Tibial nerve (tissue), 3 donors: ENCODE data around the gene NOP58.

Experiments
- POLR2A ChIP-seq, 2 donors: fragments of 450-650 bp; IDR thresholded peaks; one replicate each; pipeline ENCODE4 v1.6.1; 2017; ENCODE audit warnings: antibody characterized with exemption in 2 of 2, mild to moderate bottlenecking in 2 of 2, moderate library complexity in 2 of 2
- TF ChIP-seq, protein P1 (sequence below), 5 experiments: fragments of 200-600 bp in 3 of 5; fragments of 450-650 bp in 2 of 5; sonication (generic) in 3 of 5; IDR thresholded peaks; one replicate each; pipeline ENCODE4 v1.5.1; 2016 to 2019; ENCODE audit warnings: antibody characterized with exemption in 5 of 5, mild to moderate bottlenecking in 3 of 5, moderate library complexity in 2 of 5

- TF ChIP-seq, protein P1, sequence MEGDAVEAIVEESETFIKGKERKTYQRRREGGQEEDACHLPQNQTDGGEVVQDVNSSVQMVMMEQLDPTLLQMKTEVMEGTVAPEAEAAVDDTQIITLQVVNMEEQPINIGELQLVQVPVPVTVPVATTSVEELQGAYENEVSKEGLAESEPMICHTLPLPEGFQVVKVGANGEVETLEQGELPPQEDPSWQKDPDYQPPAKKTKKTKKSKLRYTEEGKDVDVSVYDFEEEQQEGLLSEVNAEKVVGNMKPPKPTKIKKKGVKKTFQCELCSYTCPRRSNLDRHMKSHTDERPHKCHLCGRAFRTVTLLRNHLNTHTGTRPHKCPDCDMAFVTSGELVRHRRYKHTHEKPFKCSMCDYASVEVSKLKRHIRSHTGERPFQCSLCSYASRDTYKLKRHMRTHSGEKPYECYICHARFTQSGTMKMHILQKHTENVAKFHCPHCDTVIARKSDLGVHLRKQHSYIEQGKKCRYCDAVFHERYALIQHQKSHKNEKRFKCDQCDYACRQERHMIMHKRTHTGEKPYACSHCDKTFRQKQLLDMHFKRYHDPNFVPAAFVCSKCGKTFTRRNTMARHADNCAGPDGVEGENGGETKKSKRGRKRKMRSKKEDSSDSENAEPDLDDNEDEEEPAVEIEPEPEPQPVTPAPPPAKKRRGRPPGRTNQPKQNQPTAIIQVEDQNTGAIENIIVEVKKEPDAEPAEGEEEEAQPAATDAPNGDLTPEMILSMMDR (IDR thresholded peaks at IDR 0.05) = no peak
- TF ChIP-seq POLR2A (IDR thresholded peaks at IDR 0.05) = no peak
Measured at GRCh38 chr2:202286595-202286994, 21.0 kb downstream of the NOP58 start.
